Suppressor macrophage treated with lipopolysaccharide for 4 hours (primary cell): ENCODE measurements around the gene GYG1.
"Not testable (repeated sequence)": the region's sequence is repeated elsewhere in the genome, so short reads cannot be mapped to it uniquely, and the experiment has no call there.

ENCODE experiments used
- DNase-seq: peaks from one replicate; pipeline ENCODE4 v3.0.0-alpha.2; 2020

Gene GYG1

DNA sequence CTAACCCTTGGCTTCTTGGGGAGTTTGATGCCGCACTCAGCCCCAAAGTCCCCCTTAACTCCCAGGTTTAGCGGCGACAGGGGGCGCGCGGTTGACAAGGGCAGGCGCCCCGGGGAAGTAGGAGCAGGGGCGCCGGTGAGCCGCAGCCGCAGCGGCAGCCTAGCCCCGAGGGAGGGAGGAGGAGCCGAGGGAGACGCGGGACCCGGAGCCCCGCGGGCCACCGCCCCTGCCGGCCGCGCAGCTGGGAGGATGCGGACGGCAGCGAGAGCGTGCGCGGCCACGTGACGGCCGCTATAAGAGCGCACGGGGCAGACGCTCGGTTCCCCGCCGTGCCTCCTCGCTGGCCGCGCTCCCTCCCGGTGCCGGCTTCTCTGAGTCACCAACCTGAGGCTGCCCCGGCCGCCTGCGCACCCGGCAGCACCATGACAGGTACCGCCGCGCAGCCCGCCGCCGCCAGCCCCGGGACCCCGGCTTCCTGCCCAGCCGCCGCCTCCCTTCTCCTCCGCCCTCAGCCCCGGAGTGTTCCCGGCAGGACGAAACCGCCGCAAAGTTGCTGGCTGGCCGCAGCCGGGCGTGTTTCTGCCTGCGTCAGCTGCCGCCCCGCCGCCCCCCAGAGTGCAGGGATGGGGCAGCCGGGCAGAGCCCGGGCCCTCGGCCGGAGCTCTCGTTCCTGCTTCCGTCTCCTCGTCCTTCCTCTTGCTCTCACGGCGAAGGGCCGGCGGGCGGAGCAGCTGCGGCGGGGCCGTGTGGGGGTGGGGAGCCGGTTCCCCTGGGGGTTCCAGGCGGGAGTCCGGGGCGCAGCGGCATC lies at the start of gene GYG1:
GYG1 (plus strand) TSS at position 322 of the 808 bp plus-strand sequence; CDS start at position 423, 101 bp downstream.
- peak; percentile 85 for DNase-seq

DNA sequence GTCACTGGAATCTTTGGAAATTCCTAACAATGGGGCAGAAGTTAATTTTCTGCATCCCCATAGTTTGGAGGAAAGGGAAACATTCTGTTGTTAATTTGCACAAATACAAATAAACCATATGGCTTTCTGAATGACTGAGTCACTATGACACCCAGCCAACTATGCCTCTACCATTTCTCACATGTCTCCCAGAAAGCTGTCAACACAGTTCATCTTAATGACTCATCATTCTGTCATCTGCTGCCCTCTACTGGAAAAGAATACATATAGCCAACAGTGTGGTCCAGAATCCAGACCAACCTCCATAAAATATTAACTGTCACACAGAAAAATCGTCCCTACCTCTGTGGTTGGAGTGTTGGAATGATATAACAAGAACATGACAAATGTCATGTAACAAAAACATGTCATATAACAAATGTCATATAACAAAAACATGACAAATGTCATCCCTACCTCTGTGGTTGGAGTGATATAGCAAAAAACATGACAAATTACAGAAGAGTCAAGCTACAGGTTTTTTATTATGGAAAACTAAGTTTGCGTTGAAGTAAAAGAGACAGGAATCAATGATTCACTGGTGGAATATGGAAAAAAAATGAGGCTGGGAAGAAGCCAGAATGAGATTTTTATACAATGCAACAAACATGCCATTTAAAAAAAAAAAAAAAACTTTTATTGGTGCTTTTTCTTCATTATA lies 47.7 kb upstream of the GYG1 start:
- DNase-seq: peak; percentile 91

DNA sequence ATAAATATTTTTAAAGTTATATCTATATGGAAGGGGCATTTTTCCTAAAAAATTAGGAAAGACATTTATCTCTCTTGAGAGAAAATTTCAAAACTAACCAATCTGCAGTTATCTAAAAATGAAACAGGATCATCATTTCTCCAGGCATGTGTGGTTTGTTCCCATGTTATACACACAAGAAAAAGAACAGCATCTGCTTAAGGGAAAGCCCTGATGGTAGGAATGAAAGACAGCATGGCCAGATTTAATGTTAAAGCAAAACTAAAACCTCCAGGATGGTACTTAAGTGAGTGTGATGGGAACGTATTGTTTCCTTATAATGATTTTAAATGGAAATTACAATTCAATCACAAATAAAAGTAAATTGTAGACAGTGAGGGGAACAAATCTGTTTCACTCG lies 46.2 kb upstream of the GYG1 start:
- no peak for DNase-seq

DNA sequence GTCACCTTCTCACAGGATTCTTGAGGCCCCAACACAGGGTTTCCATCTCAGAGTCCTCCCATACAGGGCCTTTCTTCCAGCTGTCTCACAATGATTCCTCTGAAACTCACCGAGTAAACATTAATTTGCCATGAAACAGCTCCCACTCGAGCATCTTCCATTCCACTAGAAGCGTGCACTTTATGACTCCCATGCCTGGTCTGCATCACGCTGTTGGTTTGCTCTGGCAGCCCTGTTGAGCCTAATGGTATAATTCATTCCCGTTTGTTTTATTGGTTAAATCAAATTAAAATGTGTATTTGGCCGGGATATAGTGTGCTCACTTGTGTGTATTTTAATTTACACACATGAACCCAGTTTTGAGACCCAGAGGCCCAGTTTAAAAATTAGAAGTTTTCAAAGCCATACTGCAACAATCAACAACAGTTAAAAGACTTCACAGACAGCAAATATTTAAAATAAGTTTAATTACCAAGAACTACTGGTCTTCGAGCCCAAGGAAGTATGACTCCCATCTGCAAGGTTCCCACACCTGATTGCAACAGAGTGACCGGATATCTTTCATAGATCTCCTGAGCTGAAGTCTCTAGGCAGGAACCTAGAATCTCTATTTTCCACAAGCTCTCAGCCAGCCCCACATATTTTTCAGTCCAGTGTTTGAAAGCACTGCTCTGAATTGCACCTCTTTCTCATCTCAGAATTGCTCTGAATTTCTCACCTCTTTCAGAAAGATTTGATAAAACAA lies 42.3 kb upstream of the GYG1 start:
- DNase-seq: no peak

DNA sequence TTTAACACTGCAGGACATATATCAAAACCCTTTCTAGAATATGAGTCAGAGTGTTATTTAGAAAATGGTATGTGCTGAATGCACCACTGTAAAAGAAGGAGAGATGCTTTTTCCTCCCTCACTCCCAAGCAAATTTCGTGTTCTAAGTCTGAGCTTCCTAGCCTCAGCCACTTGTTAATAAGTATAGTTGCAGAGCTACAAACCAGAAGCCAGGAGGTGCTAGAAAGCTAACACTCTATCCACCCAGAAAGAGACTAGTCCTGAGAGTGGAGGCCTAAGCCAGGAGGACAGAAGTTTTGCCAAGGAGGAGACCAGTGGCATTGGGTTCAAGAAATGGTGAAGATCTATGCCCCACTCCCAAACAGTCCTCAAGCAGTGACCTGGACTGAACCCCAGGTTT lies 40.5 kb upstream of the GYG1 start:
- no peak for DNase-seq

DNA sequence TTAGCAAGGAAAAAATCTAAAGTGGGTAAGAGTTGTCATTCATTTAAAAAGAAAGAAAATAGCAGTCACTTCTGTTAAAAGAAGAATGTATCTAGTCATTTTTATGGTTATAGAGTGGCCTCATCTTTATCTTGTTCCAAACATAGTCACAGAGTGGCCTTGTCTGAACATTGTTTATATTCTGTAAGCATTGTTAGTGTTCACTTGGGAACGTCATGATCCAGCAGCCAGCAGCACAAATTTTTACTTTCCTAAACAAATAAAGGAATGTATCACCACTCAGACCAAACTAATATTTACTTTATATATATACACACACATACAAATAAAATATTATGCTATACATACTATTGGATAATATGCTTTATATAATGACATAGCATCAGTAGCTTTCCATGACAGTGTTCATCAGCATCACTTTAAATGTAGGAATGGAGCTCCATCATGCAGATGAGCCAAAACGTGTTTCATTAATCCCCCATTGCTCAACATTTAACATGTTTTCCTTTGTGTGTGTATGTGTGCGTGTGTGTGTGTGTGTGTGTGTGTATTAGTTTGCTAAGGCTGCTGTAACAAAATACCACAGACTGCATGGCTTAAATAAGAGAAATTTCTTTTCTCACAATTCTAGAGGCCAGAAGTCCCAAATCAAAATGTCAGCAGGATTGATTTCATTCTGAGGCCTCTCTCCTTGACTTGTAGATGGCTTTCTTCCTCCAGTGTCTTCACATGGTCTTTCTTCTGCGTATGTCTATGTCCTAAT lies 39.6 kb upstream of the GYG1 start:
- DNase-seq: no peak

DNA sequence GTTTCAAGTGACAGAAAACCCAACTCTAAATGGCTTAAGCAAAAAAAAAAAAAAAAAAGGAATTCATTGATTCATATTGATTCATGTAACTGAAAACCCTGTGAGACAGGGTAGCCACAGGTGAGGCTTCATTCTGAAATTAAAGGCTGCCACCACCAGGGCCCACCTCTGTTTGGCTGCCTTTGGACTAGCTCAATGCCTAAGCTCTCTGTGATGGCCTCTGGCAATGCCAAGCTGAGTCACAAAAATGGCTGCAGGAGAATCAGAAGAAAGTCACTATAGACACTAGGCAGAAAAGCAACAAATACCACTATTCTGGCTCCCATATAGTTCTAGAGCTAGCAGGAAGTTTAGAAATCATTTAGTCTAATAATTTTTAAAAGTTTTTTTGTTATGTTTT lies 38.2 kb upstream of the GYG1 start:
- no peak for DNase-seq

DNA sequence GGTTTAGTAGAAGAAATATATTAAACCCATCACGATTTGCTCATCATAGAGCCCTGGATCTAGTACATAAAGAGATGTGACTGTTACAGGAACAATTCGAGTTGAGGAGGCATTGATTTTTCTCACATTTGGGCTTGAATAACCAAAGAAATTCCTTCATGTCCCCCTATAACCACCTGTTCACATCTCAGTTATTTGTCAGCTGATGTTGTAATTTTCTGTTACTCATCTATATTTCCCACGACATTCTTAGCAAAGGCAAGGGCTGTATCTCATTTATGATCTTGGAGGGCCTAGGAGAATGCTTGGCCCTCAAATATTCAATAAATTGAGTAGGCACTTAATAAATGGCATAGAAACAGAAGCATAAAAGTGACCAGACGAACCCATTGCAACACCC lies 36.4 kb upstream of the GYG1 start:
- DNase-seq: no peak

DNA sequence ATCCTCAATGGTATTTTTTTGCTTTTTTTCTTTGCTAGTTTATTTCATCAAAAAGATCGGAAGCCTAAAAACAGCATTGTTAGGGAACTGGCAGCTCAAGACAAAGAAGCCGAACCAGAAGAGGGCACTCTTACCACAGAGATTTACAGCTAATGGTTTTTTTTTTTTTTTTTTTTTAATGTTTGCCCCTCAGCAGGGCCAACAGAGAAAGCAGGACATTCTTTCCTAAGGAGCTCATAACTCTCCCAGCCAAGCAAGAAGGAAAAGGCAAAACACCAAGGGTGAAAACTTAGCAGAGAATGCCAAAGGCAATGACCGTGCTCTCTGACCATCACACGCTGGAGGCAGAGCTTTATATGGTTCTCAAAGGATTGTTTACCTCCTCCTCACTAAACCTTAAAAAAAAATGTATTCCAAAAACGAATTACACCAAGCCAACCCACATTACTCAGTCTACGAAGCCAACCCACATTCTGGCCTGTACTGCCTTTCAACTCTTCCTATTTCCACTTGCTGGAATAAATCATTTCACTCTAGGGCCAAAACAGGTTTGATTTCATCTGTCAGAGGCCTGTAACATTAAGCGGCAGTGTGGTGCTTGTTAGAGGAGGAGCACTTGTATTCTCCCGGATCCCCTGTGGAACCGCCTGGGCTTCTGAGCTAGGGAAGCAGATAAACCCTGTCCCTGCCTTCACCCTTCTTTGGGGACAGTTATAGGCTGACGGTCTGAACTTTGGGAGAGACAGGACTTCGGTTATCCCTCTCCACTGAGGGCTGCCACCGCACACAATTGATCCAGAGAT lies 35.6 kb upstream of the GYG1 start:
- peak; percentile 59 for DNase-seq

DNA sequence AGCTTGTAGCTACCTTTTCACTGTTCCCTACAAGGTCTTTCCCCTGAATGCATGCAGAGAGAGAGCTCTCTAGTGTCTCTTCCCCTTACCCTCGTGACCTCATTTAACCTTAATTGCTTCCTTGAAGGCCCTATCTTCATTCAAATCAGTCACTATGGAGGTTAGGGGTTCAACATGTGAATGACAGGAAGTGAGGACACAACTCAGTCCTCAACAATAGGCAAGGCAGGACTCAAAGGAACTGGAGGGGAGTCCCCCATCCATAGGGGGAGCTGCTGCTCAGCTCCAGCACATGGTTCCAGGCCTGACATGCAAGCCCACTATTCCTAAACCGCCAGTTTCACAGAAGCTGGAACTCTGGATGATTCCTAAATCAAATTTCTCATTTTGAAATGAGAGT lies 33.8 kb upstream of the GYG1 start:
- DNase-seq: peak; percentile 27

DNA sequence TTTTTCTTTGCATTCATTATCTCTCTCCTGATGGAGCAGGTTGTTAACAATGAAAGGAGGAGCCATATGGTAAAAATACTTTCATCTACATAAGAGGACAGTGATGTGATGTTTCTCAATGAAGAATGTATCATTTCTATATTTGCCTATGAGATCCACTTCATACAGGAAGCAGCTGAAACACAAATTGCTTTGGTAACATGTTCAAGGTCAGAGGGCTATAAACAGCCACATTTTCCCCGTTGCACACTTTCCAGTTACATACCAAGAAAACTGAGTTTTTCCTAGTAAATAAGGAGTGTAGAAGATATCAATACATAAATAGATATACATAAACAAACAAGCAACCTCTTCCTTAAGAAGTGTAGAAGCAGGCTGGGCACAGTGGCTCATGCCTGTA lies 32.6 kb upstream of the GYG1 start:
- no peak for DNase-seq

DNA sequence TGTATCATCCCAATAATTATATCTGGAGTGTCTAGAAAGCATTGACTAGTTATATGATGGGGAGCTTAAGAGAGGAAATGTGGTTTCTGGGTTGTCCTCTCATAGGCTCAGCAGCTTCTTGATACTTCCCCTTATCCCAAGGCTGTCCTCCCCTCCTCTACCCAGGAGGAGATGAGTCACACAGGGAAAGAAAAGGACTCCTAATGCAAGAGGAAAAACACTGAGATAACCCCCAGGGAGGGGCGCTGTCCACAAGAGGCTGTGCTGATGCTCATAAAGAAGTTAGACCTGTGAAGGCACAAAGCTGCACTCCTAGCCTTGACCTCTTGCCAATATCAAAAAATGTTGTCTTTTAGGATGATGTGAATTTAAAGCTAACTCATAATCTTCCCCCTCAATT lies 28.8 kb upstream of the GYG1 start:
- peak; percentile 64 for DNase-seq

DNA sequence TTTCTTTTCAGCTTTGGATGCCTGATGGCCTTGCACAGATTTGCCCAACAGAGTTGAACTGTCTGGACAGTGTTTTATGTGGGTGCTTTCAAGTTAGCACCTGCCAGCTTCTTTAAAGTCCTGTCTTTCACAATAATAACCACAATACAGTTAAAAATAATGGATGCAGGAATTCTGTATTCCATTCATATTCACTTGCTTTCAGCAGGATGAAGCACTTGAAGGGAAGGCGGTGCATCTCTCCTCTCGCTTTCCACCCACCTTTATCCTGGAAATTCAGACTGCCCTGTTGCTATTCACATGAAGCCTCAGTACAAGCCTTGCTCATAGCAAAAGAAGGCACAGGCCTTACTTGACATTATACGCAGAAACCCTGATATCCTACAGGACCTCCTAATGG lies 26.5 kb upstream of the GYG1 start:
- no peak for DNase-seq

DNA sequence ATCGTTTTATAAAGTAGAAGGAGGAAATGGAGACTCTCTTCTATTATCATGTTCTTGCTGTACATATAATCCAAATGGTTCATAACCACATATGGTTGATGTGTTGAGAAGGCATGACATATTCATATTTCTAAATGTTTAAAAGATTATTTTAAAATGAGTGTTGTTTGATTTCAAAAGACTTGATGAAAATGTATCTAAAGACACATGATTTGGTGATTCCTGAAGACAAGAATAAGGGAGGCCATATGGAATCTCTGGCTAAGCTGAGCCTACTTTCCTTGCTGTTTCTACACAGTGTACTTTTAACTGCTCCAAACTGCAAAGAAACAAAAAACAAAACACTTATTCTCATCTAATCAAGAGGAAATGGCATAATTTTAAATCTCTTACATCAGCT lies 23.0 kb upstream of the GYG1 start:
- DNase-seq: no peak

DNA sequence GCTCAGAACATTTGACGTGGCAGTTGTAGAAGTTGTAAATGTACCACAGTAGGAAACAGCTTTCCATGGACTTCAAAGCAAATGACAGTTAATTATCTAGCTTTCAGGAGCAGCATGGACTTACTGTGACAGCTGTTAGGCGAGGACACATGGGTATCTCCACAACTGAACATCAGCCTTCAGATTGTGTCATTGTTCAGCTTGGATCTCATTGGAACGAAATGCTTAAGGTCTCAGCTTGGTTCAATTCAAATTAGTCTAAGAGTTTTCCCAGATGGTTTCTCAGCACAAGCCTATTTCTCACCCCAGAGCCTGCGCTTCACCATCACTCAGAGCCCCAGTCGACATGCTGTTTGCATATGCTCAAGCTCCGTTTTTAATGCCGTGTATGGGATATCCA lies 21.1 kb upstream of the GYG1 start:
- DNase-seq: no peak

DNA sequence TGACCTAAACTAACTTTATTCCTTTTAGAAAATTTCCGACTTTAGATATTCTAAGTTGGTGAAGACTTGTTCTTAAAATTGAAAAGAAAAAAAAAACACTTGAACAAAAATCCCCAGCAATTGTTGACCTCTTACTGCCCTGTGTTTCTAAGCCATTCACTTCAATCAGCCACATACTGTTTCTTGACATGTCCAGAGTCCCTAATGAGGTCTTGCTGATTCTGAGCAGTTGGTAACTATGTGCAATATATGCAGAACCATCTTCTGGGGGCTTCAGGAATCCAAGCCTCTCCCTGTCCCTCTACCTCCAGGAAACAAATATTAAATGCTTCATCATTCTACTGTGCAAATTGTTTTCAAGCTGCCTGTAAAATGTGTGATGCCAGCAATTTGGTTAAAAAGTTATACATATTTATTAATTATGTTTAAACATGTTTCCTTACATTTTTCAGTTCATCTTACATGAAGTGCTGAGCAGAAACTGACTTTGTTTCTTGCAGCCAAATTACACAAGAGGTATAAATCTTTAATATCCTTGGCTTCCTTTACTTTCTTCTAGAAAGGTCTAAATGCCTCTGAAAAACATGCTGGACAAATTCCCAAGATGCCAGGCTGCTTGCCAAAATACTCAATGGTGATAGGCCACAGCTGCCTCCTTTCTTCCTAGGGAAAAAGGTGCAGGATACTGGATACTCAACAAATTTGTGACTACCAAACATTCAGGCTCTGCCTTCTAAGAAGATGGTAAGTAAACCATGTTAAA lies 19.8 kb upstream of the GYG1 start:
- no peak for DNase-seq

DNA sequence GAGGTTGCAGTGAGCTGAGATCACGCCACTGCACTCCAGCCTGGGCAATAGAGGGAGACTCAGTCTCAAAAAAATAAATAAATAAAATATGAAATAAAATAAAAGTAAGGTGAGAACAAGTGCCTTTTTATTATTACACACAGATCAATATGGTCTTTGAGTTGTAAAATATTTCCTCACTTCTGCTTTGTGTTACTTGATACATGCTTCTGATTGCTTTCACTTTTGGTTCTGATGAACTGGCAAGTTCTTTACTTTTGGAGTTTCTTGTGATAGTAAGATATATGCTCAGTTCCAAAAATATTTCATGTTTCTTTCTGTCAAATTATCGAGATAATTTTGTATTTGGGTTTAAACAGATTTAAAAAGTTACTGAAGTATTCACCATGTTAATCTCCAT lies 16.6 kb upstream of the GYG1 start:
- peak; percentile 35 for DNase-seq

DNA sequence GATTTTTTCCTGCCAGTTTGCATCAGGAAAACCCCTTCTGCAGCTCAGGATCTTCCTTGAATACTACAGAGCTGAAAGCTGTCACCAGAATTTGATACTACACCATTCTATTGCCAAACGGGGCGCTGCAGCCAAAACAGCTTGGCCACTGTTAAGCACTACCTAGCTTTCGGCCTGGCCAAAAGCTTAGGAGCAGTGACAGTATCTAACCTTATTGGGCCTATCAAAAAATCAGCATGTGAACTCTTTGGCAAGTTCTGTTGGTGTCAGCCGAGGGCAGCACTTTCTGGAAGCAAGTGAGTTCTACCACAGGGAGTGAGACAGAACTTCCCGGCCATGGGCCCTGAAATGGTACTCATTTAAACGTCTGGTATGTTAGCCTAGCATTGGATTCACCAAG lies 16.1 kb upstream of the GYG1 start:
- DNase-seq: no peak

DNA sequence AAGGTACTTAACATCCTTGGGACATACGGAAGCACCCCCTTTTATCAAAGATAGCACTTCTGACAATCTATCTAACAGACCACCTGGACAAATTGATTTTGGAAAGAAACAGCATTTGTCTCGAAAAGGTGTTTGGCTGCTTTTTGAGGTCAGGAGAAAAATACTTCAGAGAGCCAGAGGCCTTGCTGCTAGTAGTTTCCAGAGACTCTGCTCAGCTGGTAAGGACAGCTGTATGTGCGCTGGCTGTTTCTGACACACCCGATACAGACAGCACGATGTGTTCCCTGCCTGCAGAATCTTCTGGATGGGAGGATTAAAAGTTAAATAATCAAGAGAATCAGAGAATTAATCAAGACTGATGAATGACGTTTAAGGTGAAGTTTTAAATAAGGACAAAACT lies 15.6 kb upstream of the GYG1 start:
- DNase-seq: no peak

DNA sequence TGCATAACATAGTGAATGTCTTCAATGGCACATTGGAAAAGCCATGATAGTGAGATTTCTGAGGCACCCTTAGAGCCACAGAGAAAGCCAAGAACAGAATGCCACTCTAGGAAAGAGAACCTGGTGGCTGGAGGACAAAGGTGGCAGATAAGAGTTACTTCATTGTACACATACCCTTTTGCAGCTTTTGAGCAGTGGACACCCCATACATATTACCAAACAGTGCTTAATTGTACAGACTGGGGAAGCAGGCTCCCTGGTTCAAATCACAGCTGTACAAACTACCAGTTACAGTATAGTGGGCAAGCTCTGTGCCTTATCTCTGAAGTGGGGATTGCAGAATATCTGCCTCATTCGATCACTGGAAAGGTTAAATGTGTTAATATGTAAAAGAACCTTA lies 10.1 kb upstream of the GYG1 start:
- DNase-seq: no peak

DNA sequence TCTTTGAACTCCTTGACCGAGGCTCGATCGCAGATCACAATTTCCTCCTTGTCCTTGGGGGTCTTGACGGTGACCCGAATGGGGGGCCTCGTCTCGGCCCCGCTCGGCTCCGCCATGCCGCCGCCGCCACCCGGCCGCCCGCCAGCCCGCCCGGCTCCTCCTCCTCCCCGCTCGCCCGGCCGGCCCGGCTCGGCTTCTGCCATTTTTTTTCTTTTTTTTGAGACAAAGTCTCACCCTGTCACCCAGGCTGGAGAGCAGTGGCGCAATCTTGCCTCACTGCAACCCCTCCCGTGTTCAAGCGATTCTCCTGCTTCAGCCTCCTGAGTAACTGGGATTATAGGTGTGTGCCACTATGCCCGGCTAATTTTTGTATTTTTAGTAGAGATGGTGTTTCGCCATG lies 3.8 kb upstream of the GYG1 start:
- DNase-seq: not testable (repeated sequence)
